HG02973 (cell line): ENCODE results near the gene AIF1.
A peak's percentile ranks its signal among the peaks of the same experiment; 100 is the strongest.
"Not testable (repeated sequence)": the region's sequence is repeated elsewhere in the genome, so short reads cannot be mapped to it uniquely, and the experiment has no call there.

Experiments used
- ATAC-seq: cut with Tn5 transposase; IDR thresholded peaks from one replicate; pipeline ENCODE4 v1.9.1; 2021; ENCODE audit warnings: moderate library complexity; ENCODE audit not compliant: unreplicated experiment

The AIF1 gene

GRCh38 chr6:31580807-31581433 lies 34.1 kb upstream of the AIF1 start:
- ATAC-seq: peak; percentile 50

GRCh38 chr6:31581434-31582229 lies 33.4 kb upstream of the AIF1 start:
- no peak for ATAC-seq

GRCh38 chr6:31582230-31582643 lies 32.8 kb upstream of the AIF1 start, which contains the start of gene LTB:
LTB (minus strand) TSS chr6:31582424; CDS start chr6:31582417, 7 bp downstream.
- ATAC-seq: no peak

- no peak for ATAC-seq
Measured at GRCh38 chr6:31585491-31585890, 29.5 kb upstream of the AIF1 start.

GRCh38 chr6:31586008-31586407 lies 29.0 kb upstream of the AIF1 start, which contains the start of gene LST1:
LST1 (plus strand) TSS chr6:31586277; CDS start chr6:31587300, 1,023 bp downstream.
- ATAC-seq: no peak

GRCh38 chr6:31586599-31587281 lies 28.3 kb upstream of the AIF1 start:
- no peak for ATAC-seq

GRCh38 chr6:31587791-31588777 lies 26.9 kb upstream of the AIF1 start:
- ATAC-seq: no peak

- ATAC-seq: no peak
Measured at GRCh38 chr6:31588871-31589650, 26.0 kb upstream of the AIF1 start.

- not testable (repeated sequence) for ATAC-seq
Measured at GRCh38 chr6:31590691-31591090, 24.3 kb upstream of the AIF1 start.

GRCh38 chr6:31592396-31592771 lies 22.6 kb upstream of the AIF1 start:
- no peak for ATAC-seq

GRCh38 chr6:31597006-31597405 lies 18.0 kb upstream of the AIF1 start:
- ATAC-seq: no peak

GRCh38 chr6:31607317-31607716 lies 7.7 kb upstream of the AIF1 start:
- no peak for ATAC-seq

GRCh38 chr6:31609519-31610406 lies 5.3 kb upstream of the AIF1 start:
- no peak for ATAC-seq

- ATAC-seq: no peak
Measured at GRCh38 chr6:31610968-31611367, 4.1 kb upstream of the AIF1 start.

- no peak for ATAC-seq
Measured at GRCh38 chr6:31614075-31614619, 887 bp upstream of the AIF1 start.

- no peak for ATAC-seq
Measured at GRCh38 chr6:31615748-31616147, 714 bp downstream of the AIF1 start.

- no peak for ATAC-seq
Measured at GRCh38 chr6:31617010-31617409, 2.0 kb downstream of the AIF1 start.

- peak; percentile 64 for ATAC-seq
Measured at GRCh38 chr6:31619805-31620585, 5.0 kb downstream of the AIF1 start.
